ENCODE data around the gene OR2T35. TPM values are rescaled to one million over a fixed set of nuclear protein-coding genes. Genes with fewer than 3 reads are reported as not detected.
"Not testable (repeated sequence)": the region's sequence is repeated elsewhere in the genome, so short reads cannot be mapped to it uniquely, and the experiment has no call there.

The OR2T35 gene, protein sequence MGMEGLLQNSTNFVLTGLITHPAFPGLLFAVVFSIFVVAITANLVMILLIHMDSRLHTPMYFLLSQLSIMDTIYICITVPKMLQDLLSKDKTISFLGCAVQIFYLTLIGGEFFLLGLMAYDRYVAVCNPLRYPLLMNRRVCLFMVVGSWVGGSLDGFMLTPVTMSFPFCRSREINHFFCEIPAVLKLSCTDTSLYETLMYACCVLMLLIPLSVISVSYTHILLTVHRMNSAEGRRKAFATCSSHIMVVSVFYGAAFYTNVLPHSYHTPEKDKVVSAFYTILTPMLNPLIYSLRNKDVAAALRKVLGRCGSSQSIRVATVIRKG
- polyA plus RNA-seq = not detected

GRCh38 chr1:248645178-248645577 is at the start of gene OR2T35:
TSS of gene OR2T35 (minus strand) at chr1:248645278. CDS start at chr1:248639258, 6,020 bp downstream.
- not testable (repeated sequence) for H3K9me3 Mint-ChIP-seq, H3K27me3 Mint-ChIP-seq, H3K4me1 Mint-ChIP-seq, H3K27ac Mint-ChIP-seq, H3K4me3 Mint-ChIP-seq, H3K36me3 Mint-ChIP-seq

DNA sequence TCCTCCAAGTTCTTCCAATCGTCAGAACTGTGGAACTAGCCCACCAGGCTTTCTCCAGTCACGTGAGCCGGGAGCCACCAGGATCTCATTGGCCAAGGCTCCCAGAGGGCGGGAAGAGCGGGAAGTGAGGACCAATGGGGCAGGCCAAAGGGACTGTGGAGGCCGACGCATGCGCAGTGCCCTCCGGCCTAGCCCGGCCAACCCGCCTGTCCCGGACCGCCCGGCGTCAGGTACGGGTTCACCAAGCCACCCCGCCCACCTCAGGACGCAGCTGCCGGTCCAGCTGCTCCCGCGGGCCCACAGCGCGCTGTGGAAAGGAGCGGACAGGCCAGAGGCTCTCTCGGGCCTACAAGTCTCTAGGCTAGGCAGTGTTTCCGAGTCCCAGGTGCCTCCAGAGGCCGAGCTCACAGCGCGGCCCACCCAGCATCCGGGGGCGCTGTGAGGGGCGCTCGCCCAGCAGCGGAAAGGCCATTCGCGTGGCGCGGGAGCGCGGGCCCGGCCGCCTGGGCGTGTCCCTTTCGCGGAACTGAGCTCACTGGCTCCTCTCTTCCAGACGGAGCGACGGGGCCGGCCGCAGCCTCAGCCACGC is 46.6 kb upstream of the OR2T35 start:
- H3K4me3 Mint-ChIP-seq = no peak overlapping the region
- H3K4me1 Mint-ChIP-seq = peaks cover 10 to 15% (median 11%) of the 10 kb centered on the region in 3 donors
- H3K36me3 Mint-ChIP-seq = peaks cover 5% of the 10 kb centered on the region
- H3K27ac Mint-ChIP-seq = no peak overlapping the region
- H3K27me3 Mint-ChIP-seq = peaks cover under 1% of the 10 kb centered on the region
- peaks cover 4 to 18% (median 6%) of the 10 kb centered on the region in 3 donors for H3K9me3 Mint-ChIP-seq

DNA sequence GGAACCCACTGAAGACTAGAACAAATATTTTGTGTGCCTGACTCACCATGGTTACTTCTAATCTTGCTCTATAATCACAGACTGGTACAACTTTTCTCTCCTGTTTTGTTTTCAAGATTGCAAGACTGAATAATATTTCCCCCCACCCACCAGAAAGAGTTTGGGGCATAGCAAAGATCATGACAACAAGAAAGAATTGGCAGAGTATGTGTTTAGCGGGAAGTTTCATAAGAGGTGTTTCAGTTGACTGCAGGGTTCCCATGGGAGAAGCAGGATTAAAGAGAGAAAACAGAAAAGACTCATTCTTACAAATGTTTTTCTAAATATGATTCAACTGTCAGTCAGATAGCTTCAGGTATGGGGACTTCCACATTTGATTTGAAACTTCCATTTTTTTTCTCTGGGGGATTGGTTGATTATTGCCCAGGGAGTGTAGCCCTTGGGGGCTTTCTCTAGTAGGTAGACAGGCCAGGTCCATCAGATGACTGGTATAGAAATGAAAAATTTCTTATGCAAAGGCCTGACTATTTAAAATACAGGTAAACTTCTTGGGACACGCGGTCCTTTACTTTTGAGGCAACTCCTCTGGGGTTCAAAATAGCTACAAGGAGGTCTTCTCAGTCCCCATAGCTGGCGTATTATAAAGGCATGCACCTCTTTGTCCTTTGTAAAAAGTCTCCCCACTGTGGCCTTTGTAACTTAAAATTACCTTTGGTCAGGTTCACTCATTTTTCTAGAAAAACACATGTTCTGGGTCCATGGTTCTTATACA is 43.6 kb upstream of the OR2T35 start:
- no peak overlapping the region for H3K4me3 Mint-ChIP-seq
- peaks cover 8 to 15% (median 9%) of the 10 kb centered on the region in 3 donors for H3K4me1 Mint-ChIP-seq
- peaks cover 5% of the 10 kb centered on the region for H3K36me3 Mint-ChIP-seq
- H3K27me3 Mint-ChIP-seq = peaks cover 2% of the 10 kb centered on the region
- H3K9me3 Mint-ChIP-seq = peaks cover 4 to 18% (median 6%) of the 10 kb centered on the region in 3 donors
- peak overlapping the region in 1 of 3 donors; percentile 3 for H3K27ac Mint-ChIP-seq

- H3K36me3 Mint-ChIP-seq = peaks cover 5% of the 10 kb centered on the region
- H3K27me3 Mint-ChIP-seq = peaks cover 2% of the 10 kb centered on the region
- H3K4me1 Mint-ChIP-seq = peaks cover 8 to 15% (median 9%) of the 10 kb centered on the region in 3 donors
- H3K4me3 Mint-ChIP-seq = peak overlapping the region in 1 of 4 donors; percentile 54
- no peak overlapping the region for H3K27ac Mint-ChIP-seq
- peaks cover 4 to 14% (median 6%) of the 10 kb centered on the region in 3 donors for H3K9me3 Mint-ChIP-seq
Measured at GRCh38 chr1:248686815-248687214, 41.7 kb upstream of the OR2T35 start.

GRCh38 chr1:248681651-248682050 is 36.6 kb upstream of the OR2T35 start:
- Mint-ChIP-seq H3K9me3 (no peaks in the 10 kb centered on the region), H3K27me3 (peaks cover 2% of the 10 kb centered on the region), H3K27ac (no peak overlapping the region), H3K36me3 (no peaks in the 10 kb centered on the region), H3K4me3 (no peak overlapping the region), H3K4me1 (peaks cover 0 to 3% (median under 1%) of the 10 kb centered on the region in 3 donors)

DNA sequence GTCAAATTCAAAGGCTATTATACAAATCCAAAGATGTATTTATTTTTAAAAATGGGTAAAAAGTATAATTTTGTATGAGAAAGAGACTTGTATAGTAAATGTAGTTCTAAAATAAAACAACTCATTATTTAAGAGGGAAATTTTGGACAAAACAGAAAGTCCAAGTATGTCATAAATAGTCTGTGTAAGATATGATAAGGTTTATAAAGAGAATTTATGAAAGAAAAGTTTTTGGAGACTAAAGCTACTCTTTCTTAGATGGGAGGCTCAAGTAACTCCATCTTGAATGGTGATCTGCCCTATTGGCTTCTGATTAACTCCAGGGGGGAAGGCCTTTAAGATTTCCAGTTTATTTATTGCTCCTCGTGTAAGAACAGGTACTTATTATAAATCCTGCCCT is 24.9 kb upstream of the OR2T35 start:
- Mint-ChIP-seq H3K4me1 (no peaks in the 10 kb centered on the region), H3K36me3 (no peaks in the 10 kb centered on the region), H3K9me3 (peaks cover 0 to 4% (median 0%) of the 10 kb centered on the region in 3 donors), H3K4me3 (no peak overlapping the region), H3K27me3 (no peaks in the 10 kb centered on the region), H3K27ac (no peak overlapping the region)

DNA sequence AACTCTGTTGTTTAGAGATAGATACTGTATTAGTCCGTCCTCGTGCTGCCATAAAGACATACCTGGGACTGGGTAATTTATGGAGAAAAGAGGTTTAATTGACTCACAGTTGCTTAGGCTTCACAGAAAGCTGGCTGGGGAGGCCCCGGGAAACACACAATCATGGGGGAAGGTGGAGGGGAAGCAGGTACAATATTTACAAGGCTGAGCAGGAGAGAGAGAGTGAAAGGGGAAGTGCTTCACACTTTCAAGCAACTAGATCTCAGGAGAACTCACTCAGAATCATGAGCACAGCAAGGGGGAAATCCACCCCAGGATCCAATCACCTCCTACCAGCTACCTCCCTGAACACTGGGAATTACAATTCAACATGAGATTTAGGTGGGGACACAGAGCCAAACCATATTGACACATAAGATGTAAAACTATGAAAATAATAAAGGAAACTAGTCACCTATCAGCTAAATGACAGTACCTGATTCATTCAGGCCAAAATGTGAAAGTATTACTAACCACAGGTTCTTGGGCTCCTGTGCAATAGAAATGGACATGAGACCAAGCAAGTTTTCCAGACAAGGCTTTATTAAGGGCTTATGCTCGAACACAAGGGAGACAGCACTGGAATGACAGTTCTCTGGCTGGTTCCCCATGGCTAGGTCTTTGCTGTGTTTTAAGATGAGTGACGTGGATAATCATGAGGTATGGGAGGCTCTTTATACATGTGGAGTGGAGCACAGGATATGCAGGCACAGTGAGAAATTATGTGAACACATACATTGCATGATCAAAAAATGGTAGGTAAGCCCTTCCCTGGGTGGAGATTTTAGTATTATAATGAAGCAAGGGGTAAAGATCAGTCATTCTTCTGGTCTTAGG is 18.6 kb upstream of the OR2T35 start:
- peak overlapping the region in 2 of 4 donors; percentile 12 to 30 for H3K4me3 Mint-ChIP-seq
- not testable (repeated sequence) for H3K9me3 Mint-ChIP-seq, H3K27me3 Mint-ChIP-seq, H3K36me3 Mint-ChIP-seq
- peaks cover 10 to 25% (median 22%) of the 10 kb centered on the region in 3 donors for H3K4me1 Mint-ChIP-seq
- H3K27ac Mint-ChIP-seq = peak overlapping the region; percentile 72 to 93 (median 75)

- not testable (repeated sequence) for H3K9me3 Mint-ChIP-seq, H3K27ac Mint-ChIP-seq, H3K27me3 Mint-ChIP-seq, H3K4me3 Mint-ChIP-seq, H3K36me3 Mint-ChIP-seq
- peaks cover 0 to 11% (median 10%) of the 10 kb centered on the region in 3 donors for H3K4me1 Mint-ChIP-seq
Measured at GRCh38 chr1:248656797-248657196, 11.7 kb upstream of the OR2T35 start.

DNA sequence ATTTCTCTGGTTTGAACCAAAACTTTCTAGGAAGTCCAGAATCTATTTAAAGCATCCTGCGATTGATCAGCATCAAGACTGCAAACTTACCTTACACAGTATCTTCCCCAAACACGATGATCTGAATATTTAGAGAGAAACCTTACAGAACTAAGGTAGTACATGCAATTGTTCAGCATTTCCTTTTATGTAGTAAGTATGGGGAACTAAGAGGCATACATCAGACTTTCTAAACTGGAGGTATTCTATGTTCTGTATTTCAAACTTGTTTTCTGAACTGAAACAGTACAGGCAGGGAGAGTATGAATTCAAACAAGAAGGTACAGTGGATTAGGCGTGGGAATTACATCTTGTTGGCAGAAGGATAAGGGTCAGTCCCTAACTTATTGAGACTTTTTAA is 10.3 kb upstream of the OR2T35 start, which contains the start of gene OR2T27:
Gene OR2T27 (minus strand): TSS at position 175 of the 400 bp plus-strand sequence. CDS start 4,644 bp downstream, outside the sequence.
- H3K27me3 Mint-ChIP-seq, H3K27ac Mint-ChIP-seq, H3K9me3 Mint-ChIP-seq, H3K36me3 Mint-ChIP-seq, H3K4me3 Mint-ChIP-seq: not testable (repeated sequence)
- H3K4me1 Mint-ChIP-seq = peaks cover 0 to 11% (median 10%) of the 10 kb centered on the region in 3 donors

DNA sequence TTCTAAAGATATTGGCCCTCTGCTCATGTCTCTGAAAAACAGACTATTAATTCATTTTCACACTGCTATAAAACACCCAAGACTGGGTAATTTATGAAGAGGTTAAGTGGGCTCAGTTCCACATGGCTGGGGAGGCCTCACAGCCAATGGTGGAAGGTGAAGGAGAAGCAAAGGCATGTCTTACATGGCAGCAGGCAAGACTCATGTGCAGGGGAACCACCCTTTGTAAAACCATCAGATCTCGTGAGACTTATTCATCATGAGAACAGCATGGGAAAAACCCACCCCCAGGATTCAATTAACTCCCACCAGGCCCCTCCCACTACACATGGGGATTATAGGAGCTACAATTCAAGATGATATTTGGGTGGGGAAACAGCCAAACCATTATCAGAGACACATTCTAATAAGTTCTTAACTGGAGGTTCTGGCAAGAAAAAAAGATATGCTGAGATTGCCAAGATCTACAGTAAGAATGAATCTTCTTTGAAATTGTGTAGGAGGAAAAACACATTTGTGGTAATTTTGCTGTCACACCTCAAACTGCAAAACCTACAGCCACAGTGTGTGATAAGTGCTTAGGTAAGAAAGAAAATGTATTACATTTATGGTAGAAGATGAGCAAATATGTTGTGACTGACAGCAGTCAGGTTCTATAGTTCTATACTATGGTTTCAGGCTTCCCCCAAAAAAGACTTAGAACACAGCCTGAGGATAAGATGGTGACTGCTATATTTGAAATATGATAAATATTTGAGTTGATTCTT is 3.9 kb upstream of the OR2T35 start:
- H3K4me3 Mint-ChIP-seq, H3K27ac Mint-ChIP-seq, H3K4me1 Mint-ChIP-seq, H3K27me3 Mint-ChIP-seq, H3K9me3 Mint-ChIP-seq, H3K36me3 Mint-ChIP-seq: not testable (repeated sequence)

- H3K27ac Mint-ChIP-seq, H3K9me3 Mint-ChIP-seq, H3K4me1 Mint-ChIP-seq, H3K27me3 Mint-ChIP-seq, H3K36me3 Mint-ChIP-seq, H3K4me3 Mint-ChIP-seq: not testable (repeated sequence)
Measured at GRCh38 chr1:248642971-248643651, 2.0 kb downstream of the OR2T35 start.

GRCh38 chr1:248641583-248641982 is 3.5 kb downstream of the OR2T35 start:
- not testable (repeated sequence) for H3K4me3 Mint-ChIP-seq, H3K9me3 Mint-ChIP-seq, H3K27ac Mint-ChIP-seq, H3K27me3 Mint-ChIP-seq, H3K4me1 Mint-ChIP-seq, H3K36me3 Mint-ChIP-seq

DNA sequence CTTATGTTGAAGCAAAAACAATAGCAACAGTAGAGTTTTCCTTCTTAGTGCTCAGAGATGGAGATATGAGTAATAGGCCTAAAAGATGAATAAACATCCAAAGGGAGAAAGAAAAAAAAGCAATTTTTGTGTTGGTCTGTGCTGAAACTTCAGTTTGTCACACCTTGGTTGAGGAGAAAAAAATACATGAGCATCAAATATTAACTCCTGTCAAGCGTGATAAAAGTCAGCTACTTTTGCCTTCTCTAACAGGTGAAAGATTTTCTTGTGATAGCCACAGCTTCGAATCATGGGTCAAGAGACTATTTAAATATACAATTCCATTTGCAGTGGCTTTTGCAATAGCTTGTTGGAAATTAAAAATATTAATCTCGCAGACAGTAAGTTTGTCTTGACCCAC is 4.2 kb downstream of the OR2T35 start:
- not testable (repeated sequence) for H3K4me3 Mint-ChIP-seq, H3K27me3 Mint-ChIP-seq, H3K36me3 Mint-ChIP-seq, H3K9me3 Mint-ChIP-seq, H3K4me1 Mint-ChIP-seq, H3K27ac Mint-ChIP-seq

DNA sequence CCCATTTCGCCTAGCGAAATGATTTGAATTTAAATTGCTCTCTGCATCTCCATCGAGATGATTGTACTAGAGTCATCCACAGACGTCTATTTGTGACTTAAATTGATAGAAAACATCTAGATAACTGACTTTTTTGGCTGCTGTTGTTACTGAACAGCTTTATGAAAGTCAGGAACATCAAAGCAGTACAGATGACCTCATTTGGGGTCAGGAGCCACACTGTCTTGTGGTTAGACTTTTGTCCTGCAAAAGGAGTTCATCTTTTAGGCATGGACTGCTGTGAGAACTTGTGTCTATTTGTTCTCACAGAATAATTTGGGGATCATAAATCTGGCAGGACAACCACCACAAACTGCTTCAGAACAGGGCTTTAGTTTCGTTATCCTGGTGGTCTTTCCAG is 5.4 kb downstream of the OR2T35 start:
- H3K9me3 Mint-ChIP-seq, H3K4me1 Mint-ChIP-seq, H3K36me3 Mint-ChIP-seq, H3K27me3 Mint-ChIP-seq, H3K27ac Mint-ChIP-seq, H3K4me3 Mint-ChIP-seq: not testable (repeated sequence)

Measured in IgD-negative memory B cell (primary cell).